IPS-20b (cell line): ENCODE measurements around the gene WNT1.

ENCODE experiments used
- H3K27ac ChIP-seq: one replicate; pipeline ENCODE4 v1.5.1; 2013; ENCODE audit warnings: low read length
- H3K27me3 ChIP-seq: 2 replicates; pipeline ENCODE4 v1.6.1; 2013; ENCODE audit warnings: mild to moderate bottlenecking, low read length, inconsistent platforms; ENCODE audit not compliant: insufficient read depth
- H3K36me3 ChIP-seq: 2 replicates; pipeline ENCODE4 v1.6.1; 2013; ENCODE audit warnings: low read depth, mild to moderate bottlenecking, inconsistent platforms, low read length, moderate library complexity; ENCODE audit not compliant: insufficient read depth
- H3K4me1 ChIP-seq: 2 replicates; pipeline ENCODE4 v1.6.1; 2013; ENCODE audit warnings: mild to moderate bottlenecking, control low read depth, inconsistent platforms, low read length, moderate library complexity; ENCODE audit not compliant: insufficient read depth
- H3K4me3 ChIP-seq: 2 replicates; pipeline ENCODE4 v1.5.1; 2013; ENCODE audit warnings: mild to moderate bottlenecking, low read length, inconsistent platforms
- H3K9ac ChIP-seq: 2 replicates; pipeline ENCODE4 v1.6.1; 2013; ENCODE audit warnings: low read depth, mild to moderate bottlenecking, inconsistent platforms, low read length, moderate library complexity
- H3K9me3 ChIP-seq: 2 replicates; pipeline ENCODE4 v1.6.1; 2013; ENCODE audit warnings: mild to moderate bottlenecking, low read depth, low read length, inconsistent platforms; ENCODE audit not compliant: insufficient read depth

WNT1 gene

DNA sequence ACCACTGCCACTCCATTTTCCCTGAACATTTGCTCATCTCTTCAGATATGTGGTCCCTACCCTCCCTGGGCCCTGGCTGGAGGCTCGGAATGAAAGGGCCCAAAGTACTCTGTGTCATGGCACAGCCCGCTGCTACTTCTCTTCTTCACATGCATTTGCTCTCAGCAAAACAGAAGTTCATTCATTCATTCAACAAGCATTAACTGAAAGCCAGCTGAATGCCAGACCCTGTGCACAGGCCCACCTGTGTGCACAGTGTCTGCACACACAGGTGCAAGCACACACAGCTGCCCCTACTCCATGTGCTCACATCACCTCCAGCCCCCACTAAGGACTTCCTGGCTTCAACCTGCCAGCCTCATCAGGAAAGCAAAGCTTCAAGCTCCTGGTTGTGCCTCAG is 7.8 kb downstream of the WNT1 start:
- Histone ChIP-seq H3K4me1 (no peaks in the 10 kb centered on the region), H3K9ac (no peak overlapping the region), H3K36me3 (no peaks in the 10 kb centered on the region), H3K4me3 (no peak overlapping the region), H3K9me3 (no peaks in the 10 kb centered on the region), H3K27me3 (peaks cover 99% of the 10 kb centered on the region), H3K27ac (no peak overlapping the region)

DNA sequence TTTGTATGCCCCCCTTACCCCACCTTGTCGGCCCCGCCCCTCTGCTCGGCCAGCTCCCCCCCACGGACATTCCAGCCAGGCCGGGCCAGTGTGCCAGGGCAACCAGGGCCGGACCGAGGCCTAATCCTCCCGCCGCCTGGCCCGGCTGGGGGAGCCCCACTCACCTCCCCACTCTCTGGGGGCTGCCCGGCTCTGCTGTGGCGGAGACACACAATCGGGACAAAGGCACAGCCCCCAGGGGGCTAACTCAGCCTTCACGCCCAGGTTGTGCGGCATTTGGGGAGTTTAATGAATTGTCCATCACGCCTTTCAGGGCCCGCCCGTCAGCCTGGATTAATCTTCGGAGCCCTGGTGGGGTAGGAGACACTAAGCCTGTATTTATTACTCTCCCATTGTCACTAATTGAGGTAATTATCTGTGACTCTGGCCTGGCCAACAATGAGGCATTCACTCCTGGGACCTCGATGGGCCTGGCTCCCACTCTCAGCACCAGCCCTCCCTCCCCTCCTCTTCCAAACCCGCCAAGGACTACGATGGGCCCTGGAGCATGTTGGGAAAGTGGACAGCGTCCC is 8.7 kb downstream of the WNT1 start:
- H3K4me3 ChIP-seq = no peak overlapping the region
- H3K27me3 ChIP-seq = peaks cover 98% of the 10 kb centered on the region
- no peaks in the 10 kb centered on the region for H3K4me1 ChIP-seq
- H3K9ac ChIP-seq = no peak overlapping the region
- H3K36me3 ChIP-seq = no peaks in the 10 kb centered on the region
- no peak overlapping the region for H3K27ac ChIP-seq
- no peaks in the 10 kb centered on the region for H3K9me3 ChIP-seq

DNA sequence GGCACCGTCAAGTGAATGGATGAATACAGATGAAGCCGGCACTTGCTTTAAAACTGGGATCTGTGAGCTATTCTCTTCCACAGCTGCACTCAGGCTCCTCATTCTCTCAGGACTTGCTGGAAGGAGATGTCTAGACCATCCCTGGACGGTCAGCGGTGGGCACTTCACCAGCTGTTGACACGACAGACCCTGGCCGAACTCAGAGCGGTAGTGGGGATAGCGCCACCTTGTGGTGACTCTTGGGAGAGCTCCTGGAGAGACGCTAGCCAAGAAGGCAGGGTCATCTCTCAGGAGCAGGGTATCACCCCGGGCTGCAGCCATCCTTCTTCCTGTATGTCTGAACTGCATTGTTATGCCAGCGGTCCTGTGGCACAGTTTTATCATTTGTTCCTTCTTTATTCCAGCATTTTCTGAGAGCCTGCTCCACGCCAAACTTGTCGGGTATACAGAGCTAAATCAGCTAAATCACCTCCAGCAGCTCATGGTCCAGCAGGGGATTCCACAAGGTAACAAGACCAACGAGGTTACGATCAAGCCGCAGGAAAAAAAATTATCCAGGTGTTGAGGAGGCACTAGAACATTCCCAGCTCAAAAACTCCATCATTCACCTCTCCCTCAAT is 10.0 kb downstream of the WNT1 start:
- Histone ChIP-seq H3K9me3 (no peaks in the 10 kb centered on the region), H3K36me3 (no peaks in the 10 kb centered on the region), H3K9ac (no peak overlapping the region), H3K27me3 (peaks cover 90% of the 10 kb centered on the region), H3K27ac (no peak overlapping the region), H3K4me1 (no peaks in the 10 kb centered on the region), H3K4me3 (no peak overlapping the region)

DNA sequence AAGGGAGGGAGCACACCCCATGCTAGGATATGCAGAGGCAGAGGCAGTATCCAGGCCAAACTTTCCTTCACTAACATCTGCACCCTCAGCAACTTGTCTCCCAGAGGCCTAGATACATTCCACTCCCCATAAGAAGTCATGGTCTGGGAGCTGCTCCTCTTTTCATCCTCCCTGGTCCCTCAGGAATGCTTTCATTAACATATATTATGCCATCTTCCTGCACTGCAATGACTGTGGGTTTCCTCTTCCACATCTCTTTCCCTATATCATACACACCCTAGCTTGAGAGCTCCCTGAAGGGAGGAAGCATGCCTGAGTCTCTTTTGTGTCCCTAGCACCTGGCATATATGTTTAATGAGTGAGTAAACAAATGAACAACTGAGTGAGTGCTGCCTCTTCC is 12.4 kb downstream of the WNT1 start:
- H3K4me3 ChIP-seq = no peak overlapping the region
- H3K9me3 ChIP-seq = no peaks in the 10 kb centered on the region
- no peak overlapping the region for H3K9ac ChIP-seq
- H3K36me3 ChIP-seq = no peaks in the 10 kb centered on the region
- no peaks in the 10 kb centered on the region; the same call in 1 of the 2 replicates for H3K4me1 ChIP-seq
- H3K27ac ChIP-seq = no peak overlapping the region
- H3K27me3 ChIP-seq = peaks cover 90% of the 10 kb centered on the region

DNA sequence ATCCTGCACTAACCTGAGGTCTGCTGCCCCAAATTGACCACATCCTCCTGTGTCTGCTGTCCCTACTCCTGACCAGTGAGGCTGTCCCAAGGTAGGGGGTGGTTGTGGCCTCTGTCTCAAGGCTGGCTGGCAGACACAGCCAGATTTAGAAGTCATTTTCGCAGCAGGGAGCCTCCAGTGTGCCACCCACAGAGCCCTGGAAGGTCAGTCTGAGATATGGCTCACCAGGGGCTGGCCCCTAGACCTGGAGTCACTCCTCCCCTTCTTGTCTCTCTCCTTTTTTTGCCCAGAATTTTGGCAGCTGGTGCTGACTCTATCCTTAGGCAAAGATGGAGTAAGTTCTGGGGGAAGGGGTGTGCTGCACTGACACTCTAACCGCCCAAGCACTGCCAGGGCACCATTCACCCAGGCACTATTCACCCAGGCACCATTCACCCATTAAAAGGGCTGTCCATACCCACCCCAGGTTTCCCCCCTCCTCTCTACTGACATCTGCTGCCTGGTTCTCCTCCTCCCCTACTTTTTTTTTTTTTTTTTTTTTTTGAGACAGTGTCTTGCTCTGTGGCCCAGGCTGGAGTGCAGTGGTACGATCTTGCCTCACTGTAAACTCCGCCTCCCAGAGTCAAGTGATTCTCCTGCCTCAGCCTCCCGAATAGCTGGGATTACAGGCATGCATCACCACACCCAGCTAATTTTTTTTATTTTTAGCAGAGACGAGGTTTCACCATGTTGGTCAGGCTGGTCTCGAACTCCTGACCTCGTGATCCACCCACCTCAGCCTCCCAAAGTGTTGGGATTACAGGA is 13.3 kb downstream of the WNT1 start:
- no peaks in the 10 kb centered on the region for H3K9me3 ChIP-seq
- H3K4me1 ChIP-seq = no peaks in the 10 kb centered on the region; the same call in 1 of the 2 replicates
- peaks cover 90% of the 10 kb centered on the region for H3K27me3 ChIP-seq
- no peak overlapping the region for H3K27ac ChIP-seq
- no peak overlapping the region for H3K9ac ChIP-seq
- no peaks in the 10 kb centered on the region for H3K36me3 ChIP-seq
- H3K4me3 ChIP-seq = no peak overlapping the region

DNA sequence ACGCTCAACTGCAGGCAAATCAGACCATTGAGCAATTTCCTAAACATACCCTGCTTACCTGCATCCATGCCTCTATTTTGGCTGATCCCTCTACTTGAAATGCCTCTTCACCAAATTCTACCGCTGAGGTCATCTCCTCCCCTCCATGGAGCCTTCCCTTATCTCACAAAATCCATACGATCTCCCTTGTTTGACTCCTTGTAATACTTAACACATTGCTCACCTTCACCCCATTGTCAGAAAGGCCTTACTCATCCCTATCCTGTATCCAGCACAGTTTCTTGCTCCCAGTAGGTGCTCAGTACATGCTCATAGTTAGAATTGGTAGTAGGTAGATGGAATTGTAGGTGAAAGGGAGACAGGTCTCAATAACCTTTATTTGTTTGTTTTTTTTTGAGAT is 15.7 kb downstream of the WNT1 start:
- H3K27me3 ChIP-seq = peaks cover 90% of the 10 kb centered on the region
- H3K9me3 ChIP-seq = no peaks in the 10 kb centered on the region
- peaks cover 2% of the 10 kb centered on the region for H3K4me1 ChIP-seq
- no peaks in the 10 kb centered on the region for H3K36me3 ChIP-seq
- no peak overlapping the region for H3K4me3 ChIP-seq
- H3K9ac ChIP-seq = no peak overlapping the region
- no peak overlapping the region for H3K27ac ChIP-seq

DNA sequence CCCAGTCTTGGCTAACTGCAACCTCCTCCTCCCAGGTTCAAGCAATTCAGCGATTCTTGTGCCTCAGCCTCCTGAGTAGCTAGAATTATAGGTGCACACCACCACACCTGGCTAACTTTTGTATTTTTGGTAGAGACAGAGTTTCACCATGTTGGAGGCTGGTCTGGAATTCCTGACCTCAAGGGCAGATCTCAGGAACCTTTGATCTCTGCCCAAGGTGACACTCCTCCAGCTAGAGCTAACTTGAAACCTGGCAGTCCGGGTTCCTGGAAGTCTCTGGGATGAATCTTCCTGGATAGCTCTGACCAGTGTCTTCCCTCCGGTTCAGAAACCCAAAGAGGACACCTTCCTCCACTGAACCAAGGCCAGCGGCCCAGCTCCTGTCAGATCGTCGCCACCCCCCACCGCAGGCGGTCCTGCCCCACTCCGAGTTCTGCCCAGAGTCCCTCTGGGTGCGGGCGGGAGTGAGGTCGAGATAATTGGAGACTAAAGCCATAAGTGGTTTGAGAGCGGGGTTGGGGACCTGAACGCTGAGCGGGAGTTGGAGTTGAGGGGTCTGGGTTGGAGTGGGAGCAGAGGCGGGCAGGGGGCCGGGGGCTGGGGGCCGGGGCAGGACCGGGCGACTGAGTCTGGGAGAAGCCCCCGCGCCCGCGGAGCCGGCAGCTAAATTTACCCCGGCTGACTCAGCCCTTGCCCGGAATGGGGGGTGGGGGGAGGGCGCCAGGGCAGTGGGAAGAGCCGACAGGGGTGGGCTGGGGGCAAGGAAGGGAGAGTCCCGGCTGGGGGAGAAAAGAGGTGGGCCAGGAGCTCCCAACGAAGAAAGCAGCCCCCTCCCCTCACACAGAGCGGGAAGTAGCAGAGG is 16.3 kb downstream of the WNT1 start:
- no peaks in the 10 kb centered on the region for H3K9me3 ChIP-seq
- no peak overlapping the region for H3K9ac ChIP-seq
- peaks cover 2% of the 10 kb centered on the region for H3K4me1 ChIP-seq
- peaks cover 90% of the 10 kb centered on the region for H3K27me3 ChIP-seq
- no peak overlapping the region for H3K27ac ChIP-seq
- H3K4me3 ChIP-seq = no peak overlapping the region; the same call in 1 of the 2 replicates
- no peaks in the 10 kb centered on the region for H3K36me3 ChIP-seq

DNA sequence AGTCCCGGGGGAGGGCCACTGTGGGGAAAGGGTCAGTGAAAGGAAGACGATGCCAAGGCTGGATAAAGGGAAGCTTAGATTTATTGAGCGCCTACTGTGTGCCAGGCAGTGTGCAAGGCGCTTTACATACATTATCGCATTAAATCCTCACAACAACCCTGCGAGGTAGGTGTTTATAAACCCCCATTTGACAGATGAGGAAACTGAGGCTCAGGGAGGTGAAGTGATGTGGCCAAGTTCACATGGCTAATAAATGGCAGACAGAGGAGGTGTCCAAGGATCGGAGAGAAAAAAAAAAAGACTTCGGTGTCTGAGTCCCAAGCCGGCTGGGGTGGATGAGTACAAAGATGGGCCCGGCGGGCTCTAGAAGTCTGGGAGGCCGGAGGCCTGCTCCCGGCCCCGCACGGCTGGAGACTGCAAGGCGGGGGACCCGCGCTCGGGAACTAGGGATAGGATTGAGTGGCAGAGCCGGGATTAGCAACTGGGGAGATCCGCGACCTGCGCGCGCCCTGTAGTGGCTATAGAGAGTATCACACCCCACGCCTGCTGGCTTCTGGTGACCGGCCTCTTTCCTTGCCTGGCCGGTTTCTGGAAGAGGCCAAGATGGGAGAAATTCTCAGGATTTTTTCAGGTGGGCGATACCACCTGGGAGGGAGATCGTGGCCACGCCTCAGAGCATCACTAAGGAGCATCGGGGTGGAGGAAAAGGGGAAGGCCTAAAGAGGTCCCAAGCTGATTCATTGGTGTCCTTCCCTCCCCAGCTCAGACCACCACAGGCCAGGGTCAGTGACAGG is 17.2 kb downstream of the WNT1 start:
- H3K4me1 ChIP-seq = peaks cover 2% of the 10 kb centered on the region
- H3K4me3 ChIP-seq = no peak overlapping the region; the same call in 1 of the 2 replicates
- H3K27me3 ChIP-seq = peaks cover 90% of the 10 kb centered on the region
- H3K36me3 ChIP-seq = no peaks in the 10 kb centered on the region
- no peaks in the 10 kb centered on the region for H3K9me3 ChIP-seq
- no peak overlapping the region for H3K27ac ChIP-seq
- no peak overlapping the region for H3K9ac ChIP-seq

DNA sequence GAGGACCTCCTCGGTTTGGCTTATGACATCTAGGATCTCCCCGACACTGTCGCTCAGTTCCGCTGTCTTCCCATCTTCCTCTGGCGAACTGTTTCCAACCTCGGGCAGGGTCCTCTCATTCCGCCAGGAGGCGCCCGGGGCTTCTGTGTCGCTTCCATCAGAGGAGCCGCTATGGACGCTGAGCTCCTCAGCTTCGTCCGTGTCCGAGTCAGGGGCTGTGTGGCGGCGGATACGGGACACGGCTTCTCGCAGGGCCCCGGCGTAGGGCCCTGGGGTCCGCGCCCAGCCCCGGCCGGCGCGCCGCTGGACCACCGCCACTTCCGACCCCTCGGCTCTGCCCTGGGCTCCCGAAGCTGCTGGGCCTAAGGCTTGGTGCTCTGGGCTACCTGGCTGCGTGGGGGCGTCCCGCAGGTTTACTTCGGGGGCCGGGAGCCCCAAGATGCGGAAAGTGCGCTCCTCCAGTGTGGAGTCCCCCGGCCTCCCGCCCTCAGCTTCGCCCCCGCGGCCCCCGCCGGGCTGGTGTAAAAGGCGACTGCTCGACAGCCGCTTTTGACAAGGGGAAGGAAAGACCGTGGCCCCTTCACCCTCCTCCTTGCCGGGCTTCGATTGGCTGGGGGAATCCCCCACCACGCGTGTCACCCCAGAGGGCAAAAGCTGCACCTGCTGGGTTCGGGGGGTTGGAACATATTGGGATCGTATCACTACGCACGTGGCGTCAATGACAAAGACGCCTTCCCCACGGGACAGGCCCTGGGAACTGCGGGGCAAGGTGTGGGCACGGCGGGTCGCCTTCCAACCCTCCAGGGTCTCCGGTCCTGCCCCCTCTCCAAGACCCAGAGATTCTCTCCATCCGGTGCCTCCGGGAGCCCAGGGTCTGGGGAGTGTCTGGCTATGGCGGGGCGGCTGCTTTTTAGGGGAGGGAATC is 18.9 kb downstream of the WNT1 start:
- peak overlapping the region; percentile 57 for H3K4me3 ChIP-seq
- peaks cover 90% of the 10 kb centered on the region for H3K27me3 ChIP-seq
- no peak overlapping the region for H3K9ac ChIP-seq
- H3K27ac ChIP-seq = no peak overlapping the region
- no peaks in the 10 kb centered on the region for H3K9me3 ChIP-seq
- H3K4me1 ChIP-seq = peaks cover 2% of the 10 kb centered on the region
- H3K36me3 ChIP-seq = 0 out of 2 replicates have a peak, but pooled peaks cover under 1% of the 10 kb centered on the region

DNA sequence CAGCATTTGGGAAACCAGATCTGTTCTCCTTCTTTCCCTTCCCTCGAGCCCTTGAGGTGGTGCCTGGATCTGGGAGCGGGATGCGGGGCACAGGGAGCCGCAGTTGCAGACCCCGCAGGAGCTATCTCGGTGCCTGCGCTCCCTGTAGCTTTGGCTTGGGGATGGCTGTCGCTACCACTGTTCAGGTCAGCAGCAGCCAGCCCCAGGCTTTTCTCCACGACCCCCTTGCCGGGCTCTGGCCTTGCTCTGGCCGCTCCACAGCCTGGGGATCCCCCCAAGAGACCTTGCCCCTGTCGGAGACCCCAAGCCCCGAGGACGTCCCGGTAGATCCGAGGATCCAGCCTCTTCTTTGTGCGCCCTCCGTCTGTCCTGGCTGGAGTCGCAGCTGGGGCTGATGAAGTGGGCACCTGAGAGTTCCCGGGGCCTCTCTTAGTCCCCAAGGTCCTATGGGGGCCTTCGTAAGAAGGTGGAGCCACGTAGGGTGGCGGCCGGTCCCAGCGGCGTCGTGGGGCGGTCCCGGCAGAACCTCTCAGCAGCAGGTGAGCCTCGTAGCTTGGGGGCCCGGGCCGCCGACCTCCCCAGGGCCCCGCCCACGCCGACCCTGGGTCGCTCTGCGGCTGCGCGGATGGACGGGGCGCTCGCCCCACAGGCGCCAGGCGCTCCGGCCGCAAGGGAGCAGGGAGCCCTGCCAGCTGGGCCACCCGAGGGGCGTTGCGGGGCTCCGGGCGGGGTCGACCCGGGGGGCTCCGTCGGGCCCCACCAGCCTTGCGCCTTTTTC is 19.8 kb downstream of the WNT1 start:
- Histone ChIP-seq H3K27me3 (peaks cover 87% of the 10 kb centered on the region), H3K4me3 (peak overlapping the region; percentile 57), H3K9me3 (no peaks in the 10 kb centered on the region), H3K4me1 (peaks cover 2% of the 10 kb centered on the region), H3K9ac (no peak overlapping the region), H3K27ac (no peak overlapping the region), H3K36me3 (peaks cover 9% of the 10 kb centered on the region; the same call in 1 of the 2 replicates)
